Natural killer cell (primary cell): Measurements from ENCODE around the gene HUNK. TPM values are rescaled to one million over a fixed set of nuclear protein-coding genes. Genes with fewer than 3 reads are reported as not detected.

Experiments
- ATAC-seq, 3 donors: fragments of 150-1000 bp in 2 of 3; fragments of 200-7000 bp in 1 of 3; cut with Tn5 transposase; 1 replicate in 1 of 3; 2 replicates in 2 of 3; pipeline ENCODE4 v1.10.0; 2021; ENCODE audit warnings: mild to moderate bottlenecking in 2 of 3, moderate library complexity in 2 of 3
- DNase-seq, 2 donors: peaks; one replicate each; pipeline versions ENCODE4 v3.0.0 to v3.0.0-alpha.2; 2013 to 2021; ENCODE audit warnings: mixed read lengths in 1 of 2
- H3K27ac ChIP-seq: one replicate; pipeline ENCODE4 v1.5.1; 2013; ENCODE audit warnings: mild to moderate bottlenecking, low read length
- H3K27me3 ChIP-seq: one replicate; pipeline ENCODE4 v1.6.1; 2013; ENCODE audit warnings: low read length; ENCODE audit not compliant: control insufficient read depth, insufficient read depth
- H3K36me3 ChIP-seq: one replicate; pipeline ENCODE4 v1.6.1; 2013; ENCODE audit warnings: low read length; ENCODE audit not compliant: control insufficient read depth, insufficient read depth
- H3K4me1 ChIP-seq: one replicate; pipeline ENCODE4 v1.6.1; 2013; ENCODE audit warnings: low read length; ENCODE audit not compliant: control insufficient read depth, insufficient read depth
- H3K4me3 ChIP-seq: one replicate; pipeline ENCODE4 v1.5.1; 2013; ENCODE audit warnings: low read length
- H3K9me3 ChIP-seq: one replicate; pipeline ENCODE4 v1.6.1; 2013; ENCODE audit warnings: low read length; ENCODE audit not compliant: control insufficient read depth, insufficient read depth
- H3K27ac Mint-ChIP-seq, 2 donors: one replicate each; pipeline ENCODE4 v1.8.0; 2022; ENCODE audit warnings: mild to moderate bottlenecking in 2 of 2, mixed read lengths in 2 of 2, moderate library complexity in 1 of 2
- H3K27me3 Mint-ChIP-seq, 2 donors: one replicate each; pipeline ENCODE4 v1.8.0; 2022; ENCODE audit warnings: low read depth in 2 of 2, mixed read lengths in 2 of 2
- H3K36me3 Mint-ChIP-seq: one replicate; pipeline ENCODE4 v1.8.0; 2022; ENCODE audit warnings: mixed read lengths
- H3K4me1 Mint-ChIP-seq, 2 donors: one replicate each; pipeline ENCODE4 v1.8.0; 2022; ENCODE audit warnings: mixed read lengths in 2 of 2
- H3K4me3 Mint-ChIP-seq: one replicate; pipeline ENCODE4 v1.8.0; 2022; ENCODE audit warnings: mild to moderate bottlenecking, moderate library complexity, mixed read lengths
- H3K9me3 Mint-ChIP-seq, 2 donors: one replicate each; pipeline ENCODE4 v1.8.0; 2022; ENCODE audit warnings: mixed read lengths in 2 of 2
- CTCF ChIP-seq: fragments of 200-600 bp; IDR thresholded peaks from one replicate; pipeline ENCODE4 v1.8.0; 2022; ENCODE audit warnings: antibody characterized with exemption
- WGBS: methylation state at CpG from one replicate; pipeline ENCODE4 v1.1.7; 2013; ENCODE audit warnings: missing lambda C conversion rate; ENCODE audit not compliant: insufficient coverage; 5-methylcytosine and 5-hydroxymethylcytosine counted together
- intact Hi-C: fragments of 100-400 bp; cut with micrococcal nuclease; formaldehyde crosslinking; loops from one replicate; pipeline ENCODE4 v1.14.2; 2022
- total RNA-seq, 4 donors: library from RNA; stranded (reverse); fragments of 120-200 nt in 1 of 4; gene quantifications; one replicate each; pipeline versions ENCODE4 v1.2.3 to v1.2.4, GENCODE V29; 2013 to 2022

Gene HUNK
- total RNA-seq, 3 donors from 2014 or later (not counting 1 experiment from before 2014, with no cell fraction given), result not detected

- H3K4me3 Mint-ChIP-seq, result no peak overlapping the region
- Histone ChIP-seq H3K4me1 (no peaks in the 10 kb centered on the region), H3K27me3 (no peaks in the 10 kb centered on the region), H3K9me3 (peaks cover 3% of the 10 kb centered on the region), H3K4me3 (no peak overlapping the region), H3K27ac (no peak overlapping the region), H3K36me3 (no peaks in the 10 kb centered on the region)
- H3K27ac Mint-ChIP-seq, result no peak overlapping the region
- WGBS, result 76% methylated on average over 2 of the region's 3 CpGs
- no peaks in the 10 kb centered on the region for H3K9me3 Mint-ChIP-seq
- no peak for TF ChIP-seq CTCF
- intact Hi-C loops, result no loop called here
- H3K27me3 Mint-ChIP-seq, result peaks cover 14 to 15% of the 10 kb centered on the region in 2 donors
- ATAC-seq, result no peak
- no peak for DNase-seq
- no peaks in the 10 kb centered on the region for H3K36me3 Mint-ChIP-seq
- no peaks in the 10 kb centered on the region for H3K4me1 Mint-ChIP-seq
Measured at GRCh38 chr21:31961027-31961426, 88.2 kb downstream of the HUNK start.

- H3K4me1 ChIP-seq, result no peaks in the 10 kb centered on the region
- no peaks in the 10 kb centered on the region for H3K36me3 ChIP-seq
- no peaks in the 10 kb centered on the region for H3K27me3 ChIP-seq
- intact Hi-C loops, result no loop called here
- Mint-ChIP-seq H3K36me3 (no peaks in the 10 kb centered on the region), H3K27me3 (peaks cover 13 to 14% of the 10 kb centered on the region in 2 donors), H3K4me1 (no peaks in the 10 kb centered on the region), H3K9me3 (no peaks in the 10 kb centered on the region), H3K27ac (no peak overlapping the region), H3K4me3 (no peak overlapping the region)
- H3K4me3 ChIP-seq, result no peak overlapping the region
- TF ChIP-seq CTCF, result no peak
- 88% methylated on average over 1 of the region's 1 CpG for WGBS
- DNase-seq, result no peak
- peaks cover 3% of the 10 kb centered on the region for H3K9me3 ChIP-seq
- no peak for ATAC-seq
- H3K27ac ChIP-seq, result no peak overlapping the region
Measured at GRCh38 chr21:31961704-31962103, 88.9 kb downstream of the HUNK start.

GRCh38 chr21:31964692-31965091, 91.9 kb downstream of the HUNK start:
- H3K4me1 Mint-ChIP-seq, result no peaks in the 10 kb centered on the region
- TF ChIP-seq CTCF, result no peak
- DNase-seq, result no peak
- Histone ChIP-seq H3K4me3 (no peak overlapping the region), H3K9me3 (peaks cover 3% of the 10 kb centered on the region), H3K36me3 (no peaks in the 10 kb centered on the region), H3K4me1 (no peaks in the 10 kb centered on the region), H3K27me3 (no peaks in the 10 kb centered on the region), H3K27ac (no peak overlapping the region)
- H3K9me3 Mint-ChIP-seq, result no peaks in the 10 kb centered on the region
- no peak overlapping the region for H3K4me3 Mint-ChIP-seq
- ATAC-seq, result no peak
- H3K27ac Mint-ChIP-seq, result no peak overlapping the region
- no peaks in the 10 kb centered on the region for H3K36me3 Mint-ChIP-seq
- intact Hi-C loops, result no loop called here
- 87% methylated on average over 6 of the region's 6 CpGs for WGBS
- peaks cover 6 to 14% of the 10 kb centered on the region in 2 donors for H3K27me3 Mint-ChIP-seq

GRCh38 chr21:31967334-31967733, 94.5 kb downstream of the HUNK start:
- H3K27me3 ChIP-seq, result no peaks in the 10 kb centered on the region
- no peaks in the 10 kb centered on the region for H3K9me3 ChIP-seq
- Mint-ChIP-seq H3K36me3 (no peaks in the 10 kb centered on the region), H3K27ac (no peak overlapping the region), H3K4me1 (no peaks in the 10 kb centered on the region), H3K27me3 (peaks cover 0 to 4% of the 10 kb centered on the region in 2 donors), H3K4me3 (no peak overlapping the region), H3K9me3 (no peaks in the 10 kb centered on the region)
- no peak overlapping the region for H3K4me3 ChIP-seq
- H3K4me1 ChIP-seq, result no peaks in the 10 kb centered on the region
- TF ChIP-seq CTCF, result no peak
- H3K27ac ChIP-seq, result no peak overlapping the region
- H3K36me3 ChIP-seq, result no peaks in the 10 kb centered on the region
- ATAC-seq, result no peak
- WGBS, result 92% methylated on average over 5 of the region's 7 CpGs
- DNase-seq, result no peak
- intact Hi-C loops, result no loop called here
